ENCODE results near the gene RPL9. TPM values are rescaled to one million over a fixed set of nuclear protein-coding genes. Genes with fewer than 3 reads are reported as not detected.

RPL9 gene
- total and polyA plus RNA-seq, 8 donors, result 964 to 4,990 (median 2,844) TPM

DNA sequence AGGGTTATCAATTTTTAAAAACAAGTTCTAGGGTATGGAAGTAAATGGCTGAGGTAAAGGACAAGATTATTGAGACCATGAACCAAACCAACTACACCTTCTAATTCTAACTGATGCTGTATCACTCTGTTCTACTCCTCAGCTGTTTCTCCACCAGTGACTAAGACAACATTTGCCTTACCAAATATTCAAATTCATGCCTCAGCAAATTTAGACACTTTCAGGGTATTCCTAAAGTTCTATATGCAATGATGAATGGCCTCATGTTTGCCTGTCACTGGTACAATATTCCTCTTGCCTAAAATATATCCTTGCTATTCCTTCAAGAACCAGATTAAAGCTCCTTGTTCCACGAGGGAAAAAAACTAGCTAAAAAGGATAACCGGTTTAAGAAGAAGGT, 5.0 kb downstream of the RPL9 start:
- H3K4me1 ChIP-seq, result peaks cover 14 to 64% (median 39%) of the 10 kb centered on the region in 4 donors
- TF ChIP-seq POLR2AphosphoS5 (IDR thresholded peaks at IDR 0.05) (no peak), EP300 (IDR thresholded peaks at IDR 0.05) (no peak), POLR2A (IDR thresholded peaks at IDR 0.05) (no peak)
- TF ChIP-seq, protein P1, sequence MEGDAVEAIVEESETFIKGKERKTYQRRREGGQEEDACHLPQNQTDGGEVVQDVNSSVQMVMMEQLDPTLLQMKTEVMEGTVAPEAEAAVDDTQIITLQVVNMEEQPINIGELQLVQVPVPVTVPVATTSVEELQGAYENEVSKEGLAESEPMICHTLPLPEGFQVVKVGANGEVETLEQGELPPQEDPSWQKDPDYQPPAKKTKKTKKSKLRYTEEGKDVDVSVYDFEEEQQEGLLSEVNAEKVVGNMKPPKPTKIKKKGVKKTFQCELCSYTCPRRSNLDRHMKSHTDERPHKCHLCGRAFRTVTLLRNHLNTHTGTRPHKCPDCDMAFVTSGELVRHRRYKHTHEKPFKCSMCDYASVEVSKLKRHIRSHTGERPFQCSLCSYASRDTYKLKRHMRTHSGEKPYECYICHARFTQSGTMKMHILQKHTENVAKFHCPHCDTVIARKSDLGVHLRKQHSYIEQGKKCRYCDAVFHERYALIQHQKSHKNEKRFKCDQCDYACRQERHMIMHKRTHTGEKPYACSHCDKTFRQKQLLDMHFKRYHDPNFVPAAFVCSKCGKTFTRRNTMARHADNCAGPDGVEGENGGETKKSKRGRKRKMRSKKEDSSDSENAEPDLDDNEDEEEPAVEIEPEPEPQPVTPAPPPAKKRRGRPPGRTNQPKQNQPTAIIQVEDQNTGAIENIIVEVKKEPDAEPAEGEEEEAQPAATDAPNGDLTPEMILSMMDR (IDR thresholded peaks at IDR 0.05), result no peak
- intact Hi-C loops (cut with DNase I; ENCODE audit: low total_unique reads), result no loop called here
- no peak overlapping the region for H3K4me3 ChIP-seq
- H3K9me3 ChIP-seq, result no peaks in the 10 kb centered on the region
- DNase-seq, result no peak
- no peaks in the 10 kb centered on the region for H3K27me3 ChIP-seq
- 71 to 85% (median 81%) methylated on average over 2 of the region's 2 CpGs for WGBS, 5 donors
- peaks cover 58 to 82% (median 79%) of the 10 kb centered on the region in 4 donors for H3K36me3 ChIP-seq
- H3K27ac ChIP-seq, result no peak overlapping the region

GRCh38 chr4:39452860-39453587, 5.7 kb downstream of the RPL9 start:
- Histone ChIP-seq H3K4me1 (peaks cover 14 to 69% (median 39%) of the 10 kb centered on the region in 4 donors), H3K4me3 (no peak overlapping the region), H3K27me3 (no peaks in the 10 kb centered on the region), H3K9me3 (no peaks in the 10 kb centered on the region), H3K27ac (no peak overlapping the region), H3K36me3 (peaks cover 58 to 83% (median 79%) of the 10 kb centered on the region in 4 donors)
- 72 to 76% (median 73%) methylated on average over 11 of the region's 11 CpGs for WGBS, 5 donors
- TF ChIP-seq POLR2AphosphoS5 (IDR thresholded peaks at IDR 0.05) (peak in 1 of 3 donors; percentile 24), POLR2A (IDR thresholded peaks at IDR 0.05) (no peak), EP300 (IDR thresholded peaks at IDR 0.05) (no peak)
- TF ChIP-seq, protein P1 (IDR thresholded peaks at IDR 0.05), result no peak
- DNase-seq, result no peak
- intact Hi-C loops (cut with DNase I; ENCODE audit: low total_unique reads), result no loop called here

DNA sequence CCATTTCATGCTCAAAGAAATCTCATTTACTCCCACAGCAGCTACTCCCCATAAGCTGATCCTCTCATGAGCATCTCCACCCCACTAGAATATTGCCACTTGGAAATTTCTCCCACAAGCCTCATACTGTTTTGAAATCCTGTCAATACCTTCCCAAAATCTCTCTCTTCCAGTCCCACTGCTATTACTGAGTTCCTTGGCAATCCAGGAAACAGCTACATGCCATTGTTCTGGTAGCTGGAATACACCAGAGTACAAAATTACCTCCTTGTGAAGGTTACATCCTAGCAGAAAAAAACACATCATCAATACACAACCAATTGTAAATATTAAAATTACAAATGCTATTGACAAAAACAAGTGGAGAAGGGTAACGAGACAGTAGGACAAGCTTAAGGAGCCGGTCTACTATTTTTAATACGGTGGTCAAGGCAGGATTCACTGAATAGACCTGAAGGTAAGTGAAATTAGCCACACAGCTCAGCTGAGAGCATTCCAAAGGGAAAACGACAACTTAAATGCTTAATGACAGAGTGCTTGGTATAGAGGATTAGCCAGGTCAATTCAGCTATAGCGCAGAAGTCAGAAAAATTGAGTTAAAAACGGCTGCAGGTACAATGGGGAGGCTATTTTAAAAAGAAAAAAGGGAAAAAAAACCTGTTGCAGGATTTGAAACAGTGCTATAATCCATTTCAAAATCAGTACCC, 6.4 kb downstream of the RPL9 start:
- Histone ChIP-seq H3K27me3 (no peaks in the 10 kb centered on the region), H3K4me3 (no peak overlapping the region), H3K36me3 (peaks cover 58 to 79% (median 74%) of the 10 kb centered on the region in 4 donors), H3K9me3 (no peaks in the 10 kb centered on the region), H3K27ac (no peak overlapping the region), H3K4me1 (peaks cover 14 to 71% (median 35%) of the 10 kb centered on the region in 4 donors)
- intact Hi-C loops (cut with DNase I; ENCODE audit: low total_unique reads), result no loop called here
- TF ChIP-seq, protein P1 (IDR thresholded peaks at IDR 0.05), result no peak
- TF ChIP-seq EP300 (IDR thresholded peaks at IDR 0.05) (no peak), POLR2A (IDR thresholded peaks at IDR 0.05) (no peak), POLR2AphosphoS5 (IDR thresholded peaks at IDR 0.05) (no peak)
- 83 to 90% (median 89%) methylated on average over 6 of the region's 6 CpGs for WGBS, 5 donors
- no peak for DNase-seq

- Histone ChIP-seq H3K27me3 (no peaks in the 10 kb centered on the region), H3K4me1 (peaks cover 14 to 71% (median 33%) of the 10 kb centered on the region in 4 donors), H3K9me3 (no peaks in the 10 kb centered on the region), H3K27ac (no peak overlapping the region), H3K4me3 (no peak overlapping the region), H3K36me3 (peaks cover 51 to 71% (median 67%) of the 10 kb centered on the region in 4 donors)
- intact Hi-C loops (cut with DNase I; ENCODE audit: low total_unique reads), result no loop called here
- no peak for DNase-seq
- 86 to 91% (median 87%) methylated on average over 6 of the region's 6 CpGs for WGBS, 5 donors
- TF ChIP-seq POLR2A (IDR thresholded peaks at IDR 0.05), result no peak
- no peak for TF ChIP-seq EP300 (IDR thresholded peaks at IDR 0.05)
- TF ChIP-seq, protein P1 (IDR thresholded peaks at IDR 0.05), result no peak
- TF ChIP-seq POLR2AphosphoS5 (IDR thresholded peaks at IDR 0.05), result peak in 1 of 3 donors; percentile 9
Measured at GRCh38 chr4:39451423-39452023, 7.2 kb downstream of the RPL9 start.
